GM23338 (cell line): ENCODE results near the gene PSMB7. TPM values are rescaled to one million over a fixed set of nuclear protein-coding genes. Genes with fewer than 3 reads are reported as not detected.
A peak's percentile ranks its signal among the peaks of the same experiment; 100 is the strongest.

Experiments used
- ATAC-seq: fragments of 200-7000 bp; cut with Tn5 transposase; 3 replicates; pipeline ENCODE4 v1.9.1; 2020
- DNase-seq: peaks from one replicate; pipeline ENCODE4 v3.0.0-alpha.2; 2015; ENCODE audit warnings: low spot score
- H2AFZ ChIP-seq: fragments of 200-600 bp; sonication (generic); 2 replicates; pipeline ENCODE4 v1.8.0; 2016; ENCODE audit warnings: antibody characterized with exemption, mild to moderate bottlenecking, moderate library complexity
- H3F3A ChIP-seq: fragments of 200-600 bp; sonication (generic); replicated peaks from 2 replicates; pipeline ENCODE4 v1.8.0; 2017; ENCODE audit warnings: antibody characterized with exemption, mixed run types, low read depth
- H3K27ac ChIP-seq: fragments of 200-600 bp; sonication (generic); 2 replicates; pipeline ENCODE4 v1.6.1; 2016; ENCODE audit warnings: low read depth
- H3K27me3 ChIP-seq: fragments of 200-600 bp; sonication (generic); 2 replicates; pipeline ENCODE4 v1.8.0; 2016; ENCODE audit warnings: mild to moderate bottlenecking, mixed run types, moderate library complexity; ENCODE audit not compliant: insufficient read depth
- H3K36me3 ChIP-seq: fragments of 200-600 bp; sonication (generic); 2 replicates; pipeline ENCODE4 v1.8.0; 2016; ENCODE audit warnings: mild to moderate bottlenecking; ENCODE audit not compliant: insufficient read depth
- H3K4me1 ChIP-seq: fragments of 200-600 bp; sonication (generic); 2 replicates; pipeline ENCODE4 v1.8.0; 2016; ENCODE audit warnings: mild to moderate bottlenecking, moderate library complexity; ENCODE audit not compliant: insufficient read depth
- H3K4me2 ChIP-seq: fragments of 200-600 bp; sonication (generic); 2 replicates; pipeline ENCODE4 v1.7.1; 2017; ENCODE audit warnings: mixed run types
- H3K4me3 ChIP-seq: fragments of 200-600 bp; sonication (generic); 2 replicates; pipeline ENCODE4 v1.6.1; 2016; ENCODE audit warnings: mixed run types
- H3K79me2 ChIP-seq: fragments of 200-600 bp; sonication (generic); replicated peaks from 2 replicates; pipeline ENCODE4 v1.8.0; 2017; ENCODE audit warnings: mild to moderate bottlenecking; ENCODE audit not compliant: insufficient read depth
- H3K9me2 ChIP-seq: fragments of 200-600 bp; sonication (generic); 2 replicates; pipeline ENCODE4 v1.8.0; 2017; ENCODE audit not compliant: insufficient read depth
- H4K20me1 ChIP-seq: fragments of 200-600 bp; sonication (generic); replicated peaks from 2 replicates; pipeline ENCODE4 v1.8.0; 2017; ENCODE audit warnings: mild to moderate bottlenecking; ENCODE audit not compliant: insufficient read depth
- H3K27ac Mint-ChIP-seq: 2 replicates; pipeline ENCODE4 v1.8.0; 2020; ENCODE audit warnings: inconsistent platforms, mild to moderate bottlenecking, moderate library complexity, mixed read lengths
- H3K27me3 Mint-ChIP-seq: 3 replicates; pipeline ENCODE4 v1.8.0; 2022; ENCODE audit warnings: low read depth, mild to moderate bottlenecking, moderate library complexity, mixed read lengths, inconsistent platforms; ENCODE audit not compliant: insufficient read depth, poor library complexity
- H3K36me3 Mint-ChIP-seq: 3 replicates; pipeline ENCODE4 v1.8.0; 2021; ENCODE audit warnings: low read depth, mild to moderate bottlenecking, inconsistent platforms, moderate library complexity, mixed read lengths
- H3K4me1 Mint-ChIP-seq: 3 replicates; pipeline ENCODE4 v1.8.0; 2020; ENCODE audit warnings: mild to moderate bottlenecking, inconsistent platforms, mixed read lengths
- H3K4me3 Mint-ChIP-seq: 3 replicates; pipeline ENCODE4 v1.8.0; 2021; ENCODE audit warnings: moderate library complexity, mild to moderate bottlenecking, inconsistent platforms, mixed read lengths
- H3K9me3 Mint-ChIP-seq: 3 replicates; pipeline ENCODE4 v1.8.0; 2020; ENCODE audit warnings: moderate library complexity, mild to moderate bottlenecking, inconsistent platforms, mixed read lengths
- CREB1 ChIP-seq: fragments of 250-450 bp; sonication (Bioruptor Pico); IDR thresholded peaks from 2 replicates; pipeline ENCODE4 v1.5.0; 2020; ENCODE audit warnings: low read depth, mild to moderate bottlenecking, moderate library complexity
- CTCF ChIP-seq, 2 experiments: fragments of 200-600 bp in 1 of 2; sonication (generic) in 1 of 2; conservative IDR thresholded peaks; 2 replicates each; pipeline versions ENCODE4 v1.5.1 to v1.6.1; 2016 to 2017; ENCODE audit warnings: antibody characterized with exemption in 2 of 2, low read depth in 2 of 2, mild to moderate bottlenecking in 2 of 2, moderate library complexity in 1 of 2
- ETS1 ChIP-seq: IDR thresholded peaks from 2 replicates; pipeline ENCODE4 v1.6.1; 2016; ENCODE audit warnings: antibody characterized with exemption
- EZH2 ChIP-seq: fragments of 200-600 bp; sonication (generic); IDR thresholded peaks from one replicate; pipeline ENCODE4 v1.8.0; 2017; ENCODE audit warnings: antibody characterized with exemption, mild to moderate bottlenecking, low read depth; ENCODE audit not compliant: unreplicated experiment
- EZH2phosphoT487 ChIP-seq: fragments of 200-600 bp; sonication (generic); IDR thresholded peaks from one replicate; pipeline ENCODE4 v1.8.1; 2018; ENCODE audit warnings: antibody characterized with exemption; ENCODE audit not compliant: unreplicated experiment
- JUNB ChIP-seq: IDR thresholded peaks from one replicate; pipeline ENCODE4 v1.6.1; 2016; ENCODE audit warnings: antibody characterized with exemption; ENCODE audit not compliant: unreplicated experiment
- NANOG ChIP-seq: IDR thresholded peaks from 2 replicates; pipeline ENCODE4 v1.6.1; 2016; ENCODE audit warnings: antibody characterized with exemption, borderline replicate concordance
- POLR2AphosphoS5 ChIP-seq: IDR thresholded peaks from 2 replicates; pipeline ENCODE4 v1.6.1; 2016; ENCODE audit warnings: antibody characterized with exemption, low read depth
- STAT1 ChIP-seq: IDR thresholded peaks from one replicate; pipeline ENCODE4 v1.6.1; 2016; ENCODE audit warnings: antibody characterized with exemption; ENCODE audit not compliant: unreplicated experiment
- ZNF114 ChIP-seq: fragments of 250-450 bp; sonication (Bioruptor Pico); IDR thresholded peaks from 2 replicates; pipeline ENCODE4 v1.5.0; 2020; ENCODE audit warnings: mild to moderate bottlenecking, moderate library complexity
- ZNF462 ChIP-seq: fragments of 250-450 bp; sonication (Bioruptor Pico); IDR thresholded peaks from 2 replicates; pipeline ENCODE4 v1.5.0; 2020; ENCODE audit warnings: mild to moderate bottlenecking, moderate library complexity
- polyA plus RNA-seq: library from polyadenylated mRNA; unstranded; fragments of >200 nt; fragmentation: Nextera tagmentation; extraction: Ambion mirVana; gene quantifications from 2 replicates; pipeline ENCODE4 v1.2.1, GENCODE V29; 2016
- total RNA-seq: library from RNA; depleted of rRNA; stranded (reverse); fragments of >200 nt; shearing (Covaris generic); gene quantifications from 2 replicates; pipeline ENCODE4 v1.2.3, GENCODE V29; 2014

Gene PSMB7
- total and polyA plus RNA-seq, 2 experiments from 2014 or later = 255 to 268 TPM

- Mint-ChIP-seq H3K4me3 (peak overlapping the region; percentile 74), H3K36me3 (no peaks in the 10 kb centered on the region), H3K4me1 (peaks cover 16% of the 10 kb centered on the region), H3K27ac (no peak overlapping the region), H3K9me3 (no peaks in the 10 kb centered on the region; the same call in 2 of the 3 replicates), H3K27me3 (peaks cover 32% of the 10 kb centered on the region)
- 0 out of 2 replicates have a peak, but pooled peaks cover 9% of the 10 kb centered on the region for H3F3A ChIP-seq
- no peaks in the 10 kb centered on the region for H3K36me3 ChIP-seq
- peak overlapping the region; percentile 93 for H2AFZ ChIP-seq
- H3K27me3 ChIP-seq = peaks cover 27% of the 10 kb centered on the region
- DNase-seq (no peak), ATAC-seq (no peak)
- H3K4me1 ChIP-seq = 0 out of 2 replicates have a peak, but pooled peaks cover 8% of the 10 kb centered on the region
- H4K20me1 ChIP-seq = no peaks in the 10 kb centered on the region
- peak overlapping the region; percentile 67 for H3K4me3 ChIP-seq
- H3K27ac ChIP-seq = no peak overlapping the region
- H3K9me2 ChIP-seq = no peaks in the 10 kb centered on the region
- TF ChIP-seq CTCF (conservative IDR thresholded peaks at IDR 0.05; ENCODE audit: low read depth in 2 of 2) (no peak), ZNF114 (CRISPR knock-in tag) (no peak), JUNB (no peak), ZNF462 (CRISPR knock-in tag) (no peak), ETS1 (no peak), STAT1 (no peak), POLR2AphosphoS5 (no peak), NANOG (no peak), EZH2 (no peak), EZH2phosphoT487 (no peak), CREB1 (no peak)
- peak overlapping the region; percentile 92 for H3K4me2 ChIP-seq
- H3K79me2 ChIP-seq = no peaks in the 10 kb centered on the region
These were observed 35.9 kb upstream of the PSMB7 start for GRCh38 chr9:124450931-124451661.
